GM21447 (cell line): ENCODE results near the gene AHCY.
"Not testable (repeated sequence)": the region's sequence is repeated elsewhere in the genome, so short reads cannot be mapped to it uniquely, and the experiment has no call there.

Experiments
- ATAC-seq: cut with Tn5 transposase; IDR thresholded peaks from one replicate; pipeline ENCODE4 v1.9.1; 2021; ENCODE audit not compliant: unreplicated experiment

AHCY gene

GRCh38 chr20:34302723-34303533 lies at the start of gene AHCY:
AHCY (minus strand) TSS chr20:34303355; CDS start chr20:34303270, 85 bp downstream.
- peak; percentile 93 for ATAC-seq

DNA sequence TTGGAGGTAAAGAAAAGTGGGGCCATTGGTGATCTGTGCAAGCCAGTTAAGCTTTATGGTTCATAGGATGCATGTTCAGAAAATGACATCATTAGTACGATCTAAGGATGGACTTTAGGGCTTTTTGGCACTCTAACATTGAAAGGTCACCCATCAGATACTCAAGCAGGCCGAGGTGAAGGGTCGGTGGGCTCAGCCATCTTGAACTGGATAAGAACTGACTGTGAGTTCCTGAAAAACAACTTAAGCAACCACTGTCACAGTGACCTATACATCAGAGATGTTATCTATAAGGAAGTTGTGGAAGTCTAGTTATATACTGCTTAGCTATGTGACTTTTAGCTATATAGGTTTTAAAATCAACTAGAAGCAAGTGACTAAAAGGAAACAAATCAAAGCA lies 46.9 kb upstream of the AHCY start:
- ATAC-seq: no peak

GRCh38 chr20:34347571-34347970 lies 44.4 kb upstream of the AHCY start:
- no peak for ATAC-seq

- ATAC-seq: not testable (repeated sequence)
Observed at GRCh38 chr20:34346533-34346865, 43.3 kb upstream of the AHCY start.

GRCh38 chr20:34345839-34346532 lies 42.8 kb upstream of the AHCY start:
- not testable (repeated sequence) for ATAC-seq

DNA sequence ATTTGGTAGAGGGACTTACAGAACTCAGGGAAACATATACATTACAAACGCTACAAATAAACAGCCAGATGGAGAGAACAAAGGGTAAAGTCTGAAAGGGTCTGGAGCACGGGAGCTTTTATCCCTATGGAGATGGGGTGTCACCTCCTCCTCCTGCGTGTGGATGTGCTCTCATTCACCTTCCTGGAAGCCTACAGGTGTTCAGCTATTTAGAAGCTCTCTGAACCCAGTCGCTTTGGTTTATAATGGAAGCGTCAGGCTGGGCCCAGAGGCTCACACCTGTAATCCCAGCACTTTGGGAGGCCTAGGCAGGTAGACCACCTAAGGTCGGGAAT lies 42.2 kb upstream of the AHCY start:
- ATAC-seq: no peak

- ATAC-seq: no peak
Observed at GRCh38 chr20:34344238-34344637, 41.1 kb upstream of the AHCY start.

DNA sequence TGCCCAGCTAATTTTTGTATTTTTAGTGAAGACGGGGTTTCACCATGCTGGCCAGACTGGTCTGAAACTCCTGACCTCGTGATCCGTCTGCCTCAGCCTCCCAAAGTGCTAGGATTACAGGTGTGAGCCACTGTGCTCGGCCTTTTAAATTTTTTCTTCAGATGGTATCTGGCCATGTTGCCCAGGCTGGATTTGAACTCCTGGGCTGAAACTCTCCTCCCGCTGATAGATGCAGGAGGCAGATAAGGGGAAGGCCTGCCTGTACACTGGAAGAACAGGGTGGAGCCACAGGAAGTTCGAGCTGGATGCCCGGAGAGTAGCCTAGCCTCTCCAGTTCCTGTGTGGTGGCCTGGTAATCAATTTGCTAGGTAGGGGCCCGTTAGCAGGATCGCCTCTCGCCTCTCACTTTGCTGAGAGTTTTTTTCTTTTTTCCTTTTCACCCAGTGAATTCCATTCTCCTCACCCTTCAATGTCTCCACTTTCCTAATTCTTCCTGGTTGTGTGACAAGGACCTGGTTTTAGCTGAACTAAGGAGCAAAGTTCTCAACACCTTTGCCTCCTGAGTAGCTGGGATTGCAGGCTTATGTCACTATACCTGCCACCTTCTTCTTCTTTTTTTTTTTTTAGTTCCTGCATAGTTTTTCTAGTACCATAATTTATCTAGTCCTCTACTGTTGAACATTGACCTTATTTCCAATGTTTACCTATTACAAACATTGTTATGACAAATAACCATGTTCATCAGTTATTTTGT lies 40.5 kb upstream of the AHCY start:
- ATAC-seq: no peak

DNA sequence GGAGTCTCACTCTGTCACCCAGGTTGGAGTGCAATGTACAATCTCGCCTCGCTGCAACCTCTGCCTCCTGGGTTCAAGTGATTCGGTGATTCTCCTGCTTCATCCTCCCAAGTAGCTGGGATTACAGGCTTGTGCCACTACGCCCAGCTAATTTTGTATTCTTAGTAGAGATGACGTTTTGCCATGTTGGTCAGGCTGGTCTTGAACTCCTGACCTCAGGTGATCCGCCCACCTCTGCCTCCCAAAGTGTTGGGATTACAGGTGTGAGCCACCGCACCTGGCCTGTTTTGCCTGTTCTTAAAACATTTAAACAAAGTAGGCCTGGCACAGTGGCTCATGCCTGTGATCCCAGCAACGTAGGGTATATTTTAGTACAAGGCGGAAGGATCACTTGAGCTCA lies 38.0 kb upstream of the AHCY start:
- not testable (repeated sequence) for ATAC-seq

- not testable (repeated sequence) for ATAC-seq
Observed at GRCh38 chr20:34340726-34341125, 37.6 kb upstream of the AHCY start.

- no peak for ATAC-seq
Observed at GRCh38 chr20:34337982-34338726, 35.0 kb upstream of the AHCY start.

GRCh38 chr20:34337544-34337943 lies 34.4 kb upstream of the AHCY start:
- ATAC-seq: no peak

- ATAC-seq: no peak
Observed at GRCh38 chr20:34334654-34335407, 31.7 kb upstream of the AHCY start.

GRCh38 chr20:34333786-34334185 lies 30.6 kb upstream of the AHCY start:
- no peak for ATAC-seq

- no peak for ATAC-seq
Observed at GRCh38 chr20:34332262-34332920, 29.2 kb upstream of the AHCY start.

DNA sequence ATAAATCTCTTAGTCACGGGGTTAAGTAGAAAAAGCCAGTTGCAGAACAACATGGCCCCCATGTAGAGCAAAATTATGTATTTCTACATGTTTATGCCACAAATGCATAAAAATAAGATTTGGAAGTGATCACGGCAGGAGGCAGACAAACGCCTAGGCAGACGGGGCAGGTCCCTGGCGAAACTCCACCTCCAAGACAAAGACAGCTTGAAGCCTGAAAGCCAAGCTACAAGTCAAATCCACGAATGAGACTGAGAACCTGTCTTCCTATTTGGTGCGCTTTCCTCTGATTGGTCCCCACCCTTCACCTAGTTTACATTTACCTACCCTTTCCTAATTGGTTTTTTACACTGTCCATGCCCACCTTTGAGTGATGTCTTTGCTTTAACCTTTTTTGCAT lies 28.7 kb upstream of the AHCY start:
- ATAC-seq: no peak

GRCh38 chr20:34330861-34331544 lies 27.8 kb upstream of the AHCY start:
- ATAC-seq: not testable (repeated sequence)

DNA sequence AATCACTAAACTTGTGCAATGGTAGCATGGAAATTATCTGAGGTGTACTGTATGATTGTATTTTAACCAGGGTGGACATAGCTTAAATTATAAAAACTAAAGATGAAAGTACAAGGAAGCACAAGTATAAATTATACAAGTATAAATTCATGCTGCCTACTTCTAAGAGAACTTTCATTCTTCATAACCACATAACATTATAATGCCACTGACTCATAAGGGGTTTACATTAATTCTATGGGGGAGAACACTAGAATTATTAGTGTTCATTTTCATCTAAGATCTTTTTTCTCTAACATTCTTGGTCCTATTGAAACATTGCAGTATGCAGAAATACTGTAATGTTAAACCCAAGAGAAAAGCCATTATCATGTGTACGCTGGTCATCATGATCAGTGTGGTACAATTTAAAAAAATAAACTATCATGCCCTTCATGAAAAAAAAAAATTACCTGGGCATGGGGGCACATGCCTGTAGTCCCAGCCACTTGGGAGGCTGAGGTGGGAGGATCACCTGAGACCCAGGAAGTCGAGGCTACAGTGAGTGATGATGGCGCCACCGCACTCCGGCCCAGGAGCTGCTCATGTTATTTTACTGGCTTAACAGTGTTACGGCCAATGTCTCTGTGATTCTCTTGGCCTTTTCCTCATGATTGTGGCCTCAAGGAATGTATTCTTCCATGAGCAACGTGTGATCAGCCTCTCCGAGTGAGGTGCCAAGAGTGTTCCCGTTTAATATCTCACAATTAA lies 25.9 kb upstream of the AHCY start:
- ATAC-seq: no peak

DNA sequence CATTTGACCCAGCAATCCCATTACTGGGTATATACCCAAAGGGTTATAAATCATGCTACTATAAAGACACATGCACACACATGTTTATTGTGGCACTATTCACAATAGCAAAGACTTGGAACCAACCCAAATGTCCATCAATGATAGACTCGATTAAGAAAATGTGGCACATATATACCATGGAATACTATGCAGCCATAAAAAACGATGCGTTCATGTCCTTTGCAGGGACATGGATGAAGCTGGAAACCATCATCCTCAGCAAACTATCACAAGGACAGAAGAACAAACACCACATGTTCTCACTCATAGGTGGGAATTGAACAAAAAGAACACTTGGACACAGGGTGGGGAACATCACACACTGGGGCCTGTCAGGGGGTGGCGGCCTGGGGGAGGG lies 25.1 kb upstream of the AHCY start:
- ATAC-seq: not testable (repeated sequence)
